KBM-7 (cell line): ENCODE data around the gene LIN37.
"Not testable (repeated sequence)": the region's sequence is repeated elsewhere in the genome, so short reads cannot be mapped to it uniquely, and the experiment has no call there.

Source experiments
- DNase-seq: peaks from one replicate; pipeline ENCODE4 v3.0.0-alpha.2; 2015
- in situ Hi-C: fragments of 300-500 bp; cut with MboI; formaldehyde crosslinking; loops from 2 replicates; pipeline ENCODE4 v1.14.3; 2020; ENCODE audit warnings: low sequenced_read_pairs, low pct_unique_long_range_greater_than_20kb, mixed read lengths

Gene LIN37

GRCh38 chr19:35783469-35784434, 35.4 kb downstream of the LIN37 start:
- in situ Hi-C loops, result no loop called here
- no peak for DNase-seq

DNA sequence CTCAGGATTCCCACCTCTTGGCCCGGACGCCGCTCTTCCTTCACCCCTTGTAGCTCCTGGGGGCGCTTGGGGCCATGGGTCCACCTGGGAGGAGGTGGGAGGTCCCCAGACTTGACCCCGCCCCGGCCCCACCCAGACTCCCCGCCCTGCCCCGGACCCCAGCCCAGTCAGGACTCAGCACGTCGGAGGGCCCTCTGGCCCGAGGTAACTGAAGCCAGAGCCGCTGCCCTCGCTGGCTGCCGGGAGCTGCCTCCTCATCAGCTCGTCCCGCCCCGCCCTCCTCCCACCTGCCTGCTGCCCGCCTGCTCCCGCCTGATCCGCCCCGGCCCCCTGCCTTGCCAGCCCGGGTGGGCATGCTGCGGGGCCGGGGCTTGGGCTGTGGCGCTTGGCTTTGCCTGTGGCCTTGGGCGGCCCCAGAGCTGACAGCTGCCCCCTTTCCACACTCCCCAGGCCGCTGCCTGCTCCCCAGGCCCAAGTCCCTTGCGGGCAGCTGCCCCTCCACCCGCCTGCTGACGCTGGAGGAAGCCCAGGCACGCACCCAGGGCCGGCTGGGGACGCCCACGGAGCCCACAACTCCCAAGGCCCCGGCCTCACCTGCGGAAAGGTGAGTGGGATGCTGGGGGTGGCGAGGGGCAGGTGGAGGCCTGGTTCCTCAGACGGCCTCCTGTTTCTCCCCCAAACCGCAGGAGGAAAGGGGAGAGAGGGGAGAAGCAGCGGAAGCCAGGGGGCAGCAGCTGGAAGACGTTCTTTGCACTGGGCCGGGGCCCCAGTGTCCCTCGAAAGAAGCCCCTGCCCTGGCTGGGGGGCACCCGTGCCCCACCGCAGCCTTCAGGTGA, 36.3 kb downstream of the LIN37 start:
- no peak for DNase-seq
- in situ Hi-C loops, result no loop called here

DNA sequence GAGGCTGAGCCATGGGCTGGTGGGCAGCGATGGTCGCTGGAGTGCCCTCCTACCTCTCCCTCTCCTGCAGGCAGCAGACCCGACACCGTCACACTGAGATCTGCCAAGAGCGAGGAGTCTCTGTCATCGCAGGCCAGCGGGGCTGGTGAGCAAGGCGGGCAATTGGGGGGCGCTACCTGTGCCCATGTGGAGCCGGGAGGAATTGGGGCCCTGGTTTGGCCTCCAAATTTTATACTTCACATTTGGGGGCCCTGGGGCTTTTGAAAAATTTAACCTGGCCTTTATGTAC, 36.9 kb downstream of the LIN37 start:
- in situ Hi-C loops, result no loop called here
- DNase-seq, result no peak

DNA sequence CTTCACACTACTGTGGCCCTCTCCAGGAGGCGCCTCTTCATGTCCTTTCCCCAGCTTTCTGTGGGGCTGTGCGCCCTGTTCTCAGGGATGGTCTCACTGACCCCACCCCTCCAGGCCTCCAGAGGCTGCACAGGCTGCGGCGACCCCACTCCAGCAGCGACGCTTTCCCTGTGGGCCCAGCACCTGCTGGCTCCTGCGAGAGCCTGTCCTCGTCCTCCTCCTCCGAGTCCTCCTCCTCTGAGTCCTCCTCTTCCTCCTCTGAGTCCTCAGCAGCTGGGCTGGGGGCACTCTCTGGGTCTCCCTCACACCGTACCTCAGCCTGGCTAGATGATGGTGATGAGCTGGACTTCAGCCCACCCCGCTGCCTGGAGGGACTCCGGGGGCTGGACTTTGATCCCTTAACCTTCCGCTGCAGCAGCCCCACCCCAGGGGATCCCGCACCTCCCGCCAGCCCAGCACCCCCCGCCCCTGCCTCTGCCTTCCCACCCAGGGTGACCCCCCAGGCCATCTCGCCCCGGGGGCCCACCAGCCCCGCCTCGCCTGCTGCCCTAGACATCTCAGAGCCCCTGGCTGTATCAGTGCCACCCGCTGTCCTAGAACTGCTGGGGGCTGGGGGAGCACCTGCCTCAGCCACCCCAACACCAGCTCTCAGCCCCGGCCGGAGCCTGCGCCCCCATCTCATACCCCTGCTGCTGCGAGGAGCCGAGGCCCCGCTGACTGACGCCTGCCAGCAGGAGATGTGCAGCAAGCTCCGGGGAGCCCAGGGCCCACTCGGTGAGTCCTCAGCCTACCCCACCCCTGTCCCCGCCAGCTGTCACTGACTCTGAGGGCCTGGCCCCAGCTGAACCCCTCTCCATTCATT, 38.2 kb downstream of the LIN37 start:
- in situ Hi-C loops, result no loop called here
- no peak for DNase-seq

DNA sequence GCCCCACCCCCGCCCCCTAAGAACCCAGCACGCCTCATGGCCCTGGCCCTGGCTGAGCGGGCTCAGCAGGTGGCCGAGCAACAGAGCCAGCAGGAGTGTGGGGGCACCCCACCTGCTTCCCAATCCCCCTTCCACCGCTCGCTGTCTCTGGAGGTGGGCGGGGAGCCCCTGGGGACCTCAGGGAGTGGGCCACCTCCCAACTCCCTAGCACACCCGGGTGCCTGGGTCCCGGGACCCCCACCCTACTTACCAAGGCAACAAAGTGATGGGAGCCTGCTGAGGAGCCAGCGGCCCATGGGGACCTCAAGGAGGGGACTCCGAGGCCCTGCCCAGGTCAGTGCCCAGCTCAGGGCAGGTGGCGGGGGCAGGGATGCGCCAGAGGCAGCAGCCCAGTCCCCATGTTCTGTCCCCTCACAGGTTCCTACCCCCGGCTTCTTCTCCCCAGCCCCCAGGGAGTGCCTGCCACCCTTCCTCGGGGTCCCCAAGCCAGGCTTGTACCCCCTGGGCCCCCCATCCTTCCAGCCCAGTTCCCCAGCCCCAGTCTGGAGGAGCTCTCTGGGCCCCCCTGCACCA, 38.9 kb downstream of the LIN37 start:
- in situ Hi-C loops, result no loop called here

GRCh38 chr19:35788205-35788960, 40.0 kb downstream of the LIN37 start:
- no peak for DNase-seq
- in situ Hi-C loops, result no loop called here

More for the DNA sequence above, 38.9 kb downstream of the LIN37 start:
- no peak for DNase-seq

- in situ Hi-C loops, result no loop called here
- DNase-seq, result no peak
Measured at GRCh38 chr19:35789195-35789977, 41.0 kb downstream of the LIN37 start.

DNA sequence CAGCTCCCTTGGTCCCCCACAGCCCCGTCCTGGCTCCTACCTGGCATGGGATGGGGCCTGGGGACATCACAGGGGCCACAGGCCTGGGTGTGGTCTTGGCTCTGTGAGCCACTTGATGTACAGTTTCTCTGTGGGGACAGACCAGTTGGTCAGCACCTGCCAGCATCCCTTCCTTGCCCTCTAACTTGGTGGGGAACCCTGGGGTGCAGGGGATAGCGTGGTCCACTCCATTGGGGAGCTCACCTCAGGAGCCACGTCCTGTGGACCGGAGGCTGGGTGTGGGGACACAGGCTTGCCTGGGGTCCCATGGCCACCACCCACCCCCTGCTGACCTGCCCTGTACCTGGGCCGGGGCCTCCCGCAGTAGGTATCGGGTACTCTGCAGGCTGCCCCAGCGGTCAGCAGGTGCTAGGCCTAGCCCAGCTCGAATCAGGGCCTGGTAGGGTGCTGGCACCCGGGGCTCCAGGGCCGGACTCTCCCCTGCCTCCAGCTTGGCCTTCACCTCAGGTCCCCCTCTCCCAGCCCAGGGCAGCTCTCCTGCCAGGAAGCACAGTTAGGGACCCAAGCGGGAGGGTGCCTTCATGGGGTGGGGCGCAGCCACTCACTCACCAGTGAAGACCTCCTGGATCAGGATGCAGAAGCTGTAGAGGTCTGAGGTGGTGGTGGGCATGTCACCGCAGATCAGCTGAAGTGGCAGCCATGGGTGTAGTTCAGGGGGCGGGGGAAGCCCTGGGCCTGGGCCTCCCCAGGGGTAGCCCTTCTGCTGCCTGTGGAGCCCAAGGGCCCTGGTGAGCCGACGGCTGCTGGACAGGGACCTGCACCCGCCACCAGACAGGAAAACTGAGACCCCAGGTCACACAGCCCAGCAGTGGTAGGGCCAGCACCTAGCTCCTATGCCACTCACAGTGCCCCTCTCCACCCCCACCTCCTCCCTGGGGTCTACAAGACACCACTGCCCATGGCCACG, 41.9 kb downstream of the LIN37 start:
- DNase-seq, result no peak
- in situ Hi-C loops, result no loop called here

GRCh38 chr19:35790981-35791813, 42.8 kb downstream of the LIN37 start:
- no peak for DNase-seq
- in situ Hi-C loops, result no loop called here

GRCh38 chr19:35791814-35792279, 43.5 kb downstream of the LIN37 start:
- DNase-seq, result no peak
- in situ Hi-C loops, result no loop called here

- DNase-seq, result no peak
- in situ Hi-C loops, result no loop called here
Measured at GRCh38 chr19:35792312-35792711, 43.9 kb downstream of the LIN37 start.

GRCh38 chr19:35792888-35793287, 44.5 kb downstream of the LIN37 start:
- no peak for DNase-seq
- in situ Hi-C loops, result no loop called here

DNA sequence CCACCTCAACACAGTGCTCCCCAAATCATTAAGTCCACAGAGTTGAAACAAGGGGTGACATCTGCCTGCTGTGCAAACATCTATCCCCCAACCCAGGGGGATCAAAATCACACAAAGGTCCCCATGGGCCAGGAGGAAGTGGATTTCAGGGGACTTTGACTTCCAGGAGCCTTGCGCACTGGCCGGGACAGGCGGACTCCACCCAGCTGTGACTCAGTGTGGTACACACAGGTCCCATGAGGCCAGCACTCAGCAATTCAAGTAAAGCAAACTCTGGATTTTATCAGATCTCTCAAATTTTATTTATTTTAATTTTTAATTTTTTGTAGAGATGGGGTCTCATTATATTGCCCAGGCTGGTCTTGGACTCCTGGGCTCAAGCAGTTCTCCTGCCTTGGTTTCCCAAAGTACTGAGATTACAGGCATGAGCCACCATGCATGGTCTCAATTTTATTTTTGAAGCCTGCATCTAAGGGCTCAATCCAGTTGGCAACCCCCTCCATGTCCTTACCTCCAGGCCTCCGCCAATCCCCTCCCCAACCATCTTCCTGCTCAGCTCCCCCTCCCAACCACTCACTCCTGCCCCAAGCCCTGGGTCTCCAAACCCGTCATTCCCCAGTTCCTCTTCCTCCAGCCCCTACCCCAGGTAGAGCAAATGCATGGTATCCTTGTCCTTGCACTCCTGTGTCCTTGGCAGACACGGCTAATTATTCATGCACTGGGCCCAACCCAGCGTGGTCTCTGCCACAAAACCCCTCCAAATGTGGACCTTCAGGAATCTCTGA, 45.2 kb downstream of the LIN37 start:
- DNase-seq, result no peak
- in situ Hi-C loops, result no loop called here

DNA sequence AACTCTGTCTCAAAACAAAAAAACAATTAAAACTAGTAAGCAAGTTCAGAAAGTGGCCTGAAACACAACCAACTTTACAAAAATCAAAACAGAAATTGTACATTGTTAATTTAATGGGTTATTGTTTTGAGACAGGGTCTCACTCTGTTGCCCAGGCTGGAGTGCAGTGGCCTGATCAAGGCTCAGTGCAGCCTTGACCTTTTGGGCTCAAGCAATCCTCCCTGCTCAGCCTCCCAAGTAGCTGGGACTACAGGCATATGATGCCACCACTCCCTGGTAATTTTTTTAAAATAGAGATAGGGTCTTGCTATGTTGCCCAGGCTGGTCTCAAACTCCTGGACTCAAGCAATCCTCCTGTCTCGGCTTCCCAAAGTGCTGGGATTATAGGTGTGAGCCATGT, 47.2 kb downstream of the LIN37 start:
- in situ Hi-C loops, result not testable (repeated sequence)

More for the DNA sequence above, 47.2 kb downstream of the LIN37 start:
- not testable (repeated sequence) for DNase-seq
